Ovary (tissue), 3 donors: ENCODE data around the gene TRAF3IP1.

ENCODE experiments used
- CTCF ChIP-seq, 3 donors: fragments of 450-650 bp in 2 of 3; fragments of 200-600 bp in 1 of 3; IDR thresholded peaks; one replicate each; pipeline versions ENCODE4 v1.5.1 to v1.8.0; 2016 to 2022; ENCODE audit warnings: antibody characterized with exemption in 3 of 3, mild to moderate bottlenecking in 1 of 3
- POLR2A ChIP-seq: fragments of 450-650 bp; IDR thresholded peaks from one replicate; pipeline ENCODE4 v1.6.1; 2017; ENCODE audit warnings: antibody characterized with exemption, mild to moderate bottlenecking, moderate library complexity
- donor health status: DM: no; HTN: no; CAD: no.

GRCh38 chr2:238302751-238303150 is 17.6 kb upstream of the TRAF3IP1 start:
- no peak for TF ChIP-seq CTCF (IDR thresholded peaks at IDR 0.05)
- no peak for TF ChIP-seq POLR2A
